Renal cortex interstitium (tissue), 11 donors: ENCODE data around the gene CRMP1. TPM values are rescaled to one million over a fixed set of nuclear protein-coding genes. Genes with fewer than 3 reads are reported as not detected.
"Not testable (repeated sequence)": the region's sequence is repeated elsewhere in the genome, so short reads cannot be mapped to it uniquely, and the experiment has no call there.

ENCODE experiments used
- DNase-seq, 11 donors: peaks; one replicate each; pipeline ENCODE4 v3.0.0-alpha.2; 2013; ENCODE audit warnings: low read depth in 9 of 11, low spot score in 4 of 11; ENCODE audit errors: extremely low read depth in 1 of 11
- polyA plus RNA-seq, 3 donors: library from polyadenylated mRNA; unstranded; fragments of 120-200 nt; gene quantifications; one replicate each; pipeline ENCODE4 v1.2.1, GENCODE V29; 2013; ENCODE audit not compliant: insufficient read length in 3 of 3

The CRMP1 gene
- polyA plus RNA-seq, 3 donors: 51.0 to 59.1 (median 52.3) TPM

DNA sequence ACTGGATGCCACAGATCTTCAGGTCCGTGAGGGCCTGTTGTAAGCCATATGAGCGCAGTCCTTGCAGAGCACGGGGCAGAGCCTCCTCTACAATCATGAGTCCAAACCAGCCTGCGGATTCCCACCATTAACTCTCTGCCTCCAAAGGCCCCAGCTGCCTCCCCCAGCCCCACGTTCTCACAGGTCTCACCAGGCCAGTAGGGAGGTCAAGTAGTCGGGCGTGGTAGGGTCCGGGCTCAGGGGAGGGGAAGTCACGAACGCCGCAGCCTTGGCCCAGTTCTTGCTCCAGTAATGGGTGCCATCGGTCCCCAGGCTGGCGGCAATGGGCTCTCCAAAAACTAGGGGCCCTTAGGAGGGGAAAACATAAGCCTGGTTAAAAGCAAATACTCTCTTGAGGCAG lies 53.6 kb downstream of the CRMP1 start:
- no peak for DNase-seq

DNA sequence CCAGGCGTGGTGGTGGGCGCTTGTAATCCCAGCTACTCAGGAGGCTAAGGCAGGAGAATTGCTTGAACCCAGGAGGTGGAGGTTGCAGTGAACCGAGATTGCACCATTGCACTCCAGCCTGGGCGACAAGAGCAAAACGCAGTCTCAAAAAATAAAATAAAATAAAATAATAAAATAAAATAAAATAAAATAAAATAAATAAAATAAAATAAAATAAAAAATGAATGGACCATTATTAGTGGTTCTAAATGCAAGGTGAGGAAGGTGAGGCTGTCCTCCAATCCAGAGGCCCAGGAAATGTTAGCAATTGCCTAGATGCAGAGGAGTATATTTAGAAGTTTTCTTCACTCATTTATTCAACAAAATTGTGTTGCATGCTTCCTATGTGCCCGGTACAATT lies 55.4 kb downstream of the CRMP1 start:
- DNase-seq: not testable (repeated sequence)

DNA sequence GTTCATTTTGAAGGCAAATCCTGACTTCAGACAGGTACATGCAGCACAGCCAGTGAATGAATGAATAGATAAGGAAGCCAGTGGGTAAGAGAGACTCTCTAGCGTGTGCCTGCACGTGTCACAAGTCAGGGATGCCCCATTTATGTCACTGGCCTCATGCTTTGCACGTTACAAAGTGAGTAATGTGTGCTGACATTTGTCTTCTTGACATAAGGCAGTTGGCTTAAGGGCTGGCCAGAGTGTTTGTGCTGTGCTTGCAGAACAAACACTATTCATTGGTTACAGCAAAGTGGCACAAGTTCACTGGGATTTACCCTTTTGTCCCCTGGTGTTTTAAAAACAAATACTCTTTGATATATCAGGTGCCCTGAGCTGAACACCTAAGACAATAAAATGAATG lies 55.9 kb downstream of the CRMP1 start:
- no peak for DNase-seq

DNA sequence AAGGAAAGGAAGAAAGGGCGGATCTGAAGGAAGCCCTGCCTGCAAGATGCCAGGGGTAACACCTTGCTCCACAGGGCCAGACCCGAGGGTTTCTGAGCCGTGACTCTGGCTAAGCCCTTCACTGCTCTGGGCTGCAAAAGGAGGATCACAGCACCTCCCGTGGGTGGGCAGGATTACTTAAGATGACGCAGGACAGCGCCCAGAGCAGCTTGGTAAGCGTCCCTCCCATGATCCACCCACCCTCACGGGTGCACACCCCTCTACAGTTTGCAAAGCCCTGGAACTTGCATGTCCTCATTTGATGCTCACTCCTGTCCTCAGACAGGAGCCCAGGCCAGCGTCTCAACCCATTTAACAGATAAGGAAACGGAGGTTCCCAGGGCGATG lies 64.9 kb downstream of the CRMP1 start:
- DNase-seq: no peak

DNA sequence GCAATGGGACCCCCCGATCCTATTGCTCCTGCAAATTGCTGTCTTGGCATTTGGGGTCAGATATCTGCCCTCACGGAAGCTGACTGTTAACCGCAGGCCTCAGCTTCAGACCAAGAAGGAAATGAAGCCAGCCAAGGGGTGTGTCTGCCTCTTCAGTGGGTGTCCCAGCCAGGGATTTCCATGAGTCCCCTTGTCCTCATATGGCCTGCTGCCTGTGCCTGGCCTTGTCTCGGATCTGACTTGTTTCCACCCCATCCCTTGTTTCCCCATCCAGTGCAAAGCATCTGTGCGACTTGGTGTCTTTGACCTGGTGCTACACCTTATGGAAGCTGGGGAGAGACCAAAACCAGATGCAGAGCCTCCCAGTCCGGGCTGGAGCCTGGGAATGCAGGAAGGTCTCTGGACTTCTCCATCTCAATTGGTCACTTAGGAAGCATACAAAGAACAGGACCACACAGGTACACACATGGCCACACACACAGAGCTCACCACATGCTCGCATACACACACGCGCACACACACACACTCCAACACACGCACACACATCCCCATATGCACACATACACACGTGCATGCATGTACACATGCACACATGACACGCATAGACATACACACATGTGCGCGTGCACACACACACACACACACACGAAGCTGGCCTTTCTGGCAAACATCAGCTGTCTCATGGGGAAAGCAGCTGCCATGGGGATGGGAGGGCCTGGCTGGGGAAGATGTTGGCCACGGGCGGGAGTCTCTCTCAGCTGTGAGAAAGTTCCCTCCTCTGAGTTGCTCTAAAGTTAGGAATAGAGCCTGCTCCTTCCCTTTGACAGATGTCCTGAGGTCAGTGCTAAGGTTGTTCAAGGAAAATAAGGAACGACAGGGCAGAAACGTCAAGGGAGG lies 65.5 kb downstream of the CRMP1 start:
- no peak for DNase-seq

DNA sequence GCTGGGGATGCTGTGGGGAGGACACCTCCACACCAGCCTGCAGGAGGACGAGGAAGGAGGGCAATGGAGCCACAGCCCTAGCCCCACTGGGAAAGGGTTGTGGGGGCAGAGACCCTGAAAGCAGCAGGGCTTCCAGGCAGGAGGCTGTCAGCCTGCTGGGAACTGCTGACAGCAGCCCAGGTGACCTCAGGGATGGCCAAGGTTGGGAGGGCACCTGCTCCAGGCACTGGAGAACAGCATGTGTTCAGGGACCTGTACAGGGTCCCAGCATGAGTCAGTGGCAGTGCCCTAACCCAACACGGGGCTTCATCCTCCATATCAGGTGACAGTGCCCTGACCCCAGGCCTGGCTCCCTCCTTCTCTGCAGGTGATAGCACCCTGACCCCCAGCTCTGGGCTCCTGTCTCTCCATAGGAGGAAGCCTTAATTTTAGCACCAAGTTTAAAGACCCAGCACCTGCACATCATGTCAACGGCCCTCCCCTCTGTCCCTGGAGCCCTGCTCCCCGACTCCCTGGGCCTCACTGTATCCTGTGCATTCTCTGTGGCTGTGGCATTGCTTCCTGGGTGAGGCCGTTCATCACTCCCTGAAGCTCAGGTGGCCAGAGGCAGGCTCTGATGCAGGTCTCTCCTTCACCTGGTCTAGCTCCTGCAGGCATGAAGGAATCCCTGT lies 66.3 kb downstream of the CRMP1 start:
- no peak for DNase-seq

DNA sequence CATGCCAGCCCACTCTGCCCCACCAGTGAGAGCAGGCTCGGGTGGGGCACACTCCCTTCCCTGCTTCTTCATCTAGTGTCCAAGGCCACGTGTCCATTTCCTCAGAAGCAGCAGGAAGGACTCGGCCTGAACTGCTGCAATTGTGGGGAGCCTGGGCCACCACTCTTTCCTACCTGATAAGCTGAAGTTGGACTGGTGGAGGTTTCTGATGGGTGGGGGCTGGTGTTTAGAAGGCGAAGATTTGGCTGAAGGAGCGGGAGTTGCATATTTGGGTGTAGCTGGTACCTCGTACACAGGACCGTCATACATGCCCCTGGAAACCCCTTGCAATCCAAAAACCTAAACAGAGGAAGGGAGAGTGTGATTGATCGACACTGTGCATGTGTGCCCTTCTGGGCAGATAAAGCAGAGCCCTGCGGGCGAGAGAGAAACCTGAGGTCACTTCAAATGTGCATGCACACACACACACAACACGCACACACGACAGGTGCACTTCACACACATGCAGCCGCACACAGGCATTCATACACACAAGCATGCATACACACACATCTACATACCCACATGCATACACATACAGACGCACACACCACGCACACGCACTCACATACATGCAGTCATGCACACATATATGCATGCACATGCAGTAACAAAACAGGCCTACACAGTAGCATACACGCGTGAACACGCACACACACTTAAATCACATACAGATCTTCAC lies 67.4 kb downstream of the CRMP1 start:
- DNase-seq: no peak

DNA sequence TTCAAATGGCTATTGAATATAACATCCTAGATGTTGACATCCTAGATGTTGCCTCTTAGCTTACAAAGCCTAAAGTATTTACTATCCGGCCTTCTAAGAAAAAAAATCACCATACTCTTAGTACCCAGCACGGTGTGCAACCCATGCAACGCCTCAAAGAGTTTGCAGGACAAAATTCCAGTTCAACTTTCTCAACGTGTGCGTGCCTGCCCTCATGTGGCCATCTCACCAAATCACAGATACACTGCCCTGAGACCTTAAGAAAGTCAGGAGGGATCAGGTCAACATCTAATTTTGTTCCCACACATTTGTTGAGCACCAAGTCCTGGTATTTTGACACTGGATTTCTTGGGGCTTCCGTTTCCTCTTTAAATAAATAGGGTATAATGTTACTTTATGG lies 68.3 kb downstream of the CRMP1 start:
- no peak for DNase-seq

DNA sequence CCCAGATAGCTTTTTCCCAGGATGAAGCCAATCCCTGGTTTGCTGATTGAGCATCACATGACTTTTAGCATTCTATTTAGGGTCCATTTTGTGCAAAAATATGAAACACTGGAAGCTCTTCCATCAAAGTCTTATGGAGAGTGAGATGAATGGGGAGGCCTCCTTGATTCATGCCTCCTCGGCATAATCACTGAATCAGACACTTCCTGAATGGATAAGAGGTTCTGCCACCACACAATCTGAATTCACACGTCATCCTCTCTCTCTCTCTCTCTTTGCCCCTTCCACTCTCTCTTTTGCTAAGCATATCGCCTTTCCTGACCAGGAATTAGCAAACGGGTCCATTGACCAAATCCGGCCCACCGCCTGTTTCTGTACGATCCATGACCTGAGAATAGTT lies 68.7 kb downstream of the CRMP1 start:
- DNase-seq: no peak

DNA sequence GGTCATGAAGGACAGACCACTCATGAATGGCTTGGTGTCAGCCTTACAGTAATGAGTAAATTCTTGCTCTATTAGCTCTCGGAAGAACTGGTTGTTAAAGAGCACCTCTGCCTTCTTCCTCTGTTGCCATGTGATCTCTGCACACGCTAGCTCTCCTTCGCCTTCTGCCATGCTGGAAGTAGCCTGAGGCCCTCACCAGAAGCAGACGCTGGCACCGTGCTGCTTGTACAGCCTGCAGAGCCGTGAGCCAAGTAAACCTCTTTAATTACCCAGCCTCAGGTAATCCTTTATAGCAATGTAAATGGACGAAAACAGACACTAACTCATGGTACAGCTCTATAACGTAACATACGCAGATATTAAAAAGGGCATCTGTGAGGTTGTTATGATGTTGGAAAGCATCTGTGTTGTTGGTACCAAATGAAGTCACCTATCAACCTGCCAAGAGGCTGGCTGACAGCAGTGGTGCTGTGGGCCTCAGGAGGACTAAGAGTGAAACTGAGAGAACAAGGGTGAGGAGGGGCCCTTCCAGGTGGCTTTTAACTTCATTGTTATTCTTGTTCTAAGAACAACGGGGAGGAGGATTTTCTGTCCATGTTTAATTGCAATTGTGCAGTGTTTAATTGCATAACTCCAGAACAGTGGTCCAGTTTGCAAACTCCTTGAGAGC lies 69.2 kb downstream of the CRMP1 start:
- DNase-seq: no peak

DNA sequence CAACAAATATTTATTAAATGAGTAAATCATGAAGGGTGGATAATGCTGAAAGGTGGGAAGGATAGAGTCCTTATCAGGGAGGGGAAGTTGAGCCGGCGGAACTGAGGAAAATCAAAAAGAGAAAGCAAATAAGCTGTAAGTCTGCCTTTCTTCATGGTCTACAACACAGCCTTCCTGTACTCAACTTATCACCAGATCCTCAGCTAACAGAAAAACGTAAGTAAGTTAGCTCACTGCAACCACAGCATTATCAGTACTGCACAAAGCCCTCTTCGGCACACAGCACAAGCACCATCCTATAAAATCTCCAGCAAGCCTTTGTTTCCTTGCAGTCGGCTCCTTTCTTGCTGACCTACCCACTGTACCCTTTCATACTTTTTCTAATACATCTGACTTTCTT lies 70.3 kb downstream of the CRMP1 start:
- DNase-seq: no peak

DNA sequence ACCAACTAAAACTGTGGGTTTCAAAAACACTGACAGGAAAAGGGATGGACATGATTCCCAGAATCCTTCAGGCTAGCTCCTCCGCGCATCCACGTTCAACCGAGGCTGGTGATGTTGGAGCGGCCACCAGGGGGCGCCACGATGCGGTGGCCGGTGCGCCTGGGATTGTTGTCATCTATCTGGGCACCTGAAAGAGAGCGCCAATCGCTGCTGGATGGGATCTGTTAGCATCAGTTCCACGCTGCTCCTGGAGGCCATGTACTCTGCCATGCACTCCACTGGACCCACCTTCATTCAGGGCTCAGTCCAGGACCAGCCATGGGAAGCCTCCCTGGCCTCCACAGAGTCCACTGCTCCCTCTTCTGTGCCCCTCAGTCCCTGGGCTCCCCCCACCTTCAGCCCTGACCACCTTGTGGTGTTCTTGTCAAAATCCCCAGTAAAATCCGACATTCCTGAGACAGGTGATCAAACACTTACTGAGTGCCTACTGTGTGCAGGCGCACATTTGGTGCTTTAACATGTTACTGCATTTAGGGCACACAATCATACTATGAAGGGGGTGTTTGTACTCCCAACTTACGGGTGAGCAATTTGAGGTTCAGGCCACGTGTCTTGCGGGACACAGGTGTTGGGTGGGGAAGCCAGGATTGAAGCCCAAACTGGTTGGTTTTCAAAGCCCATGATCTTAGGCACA lies 71.1 kb downstream of the CRMP1 start:
- no peak for DNase-seq

DNA sequence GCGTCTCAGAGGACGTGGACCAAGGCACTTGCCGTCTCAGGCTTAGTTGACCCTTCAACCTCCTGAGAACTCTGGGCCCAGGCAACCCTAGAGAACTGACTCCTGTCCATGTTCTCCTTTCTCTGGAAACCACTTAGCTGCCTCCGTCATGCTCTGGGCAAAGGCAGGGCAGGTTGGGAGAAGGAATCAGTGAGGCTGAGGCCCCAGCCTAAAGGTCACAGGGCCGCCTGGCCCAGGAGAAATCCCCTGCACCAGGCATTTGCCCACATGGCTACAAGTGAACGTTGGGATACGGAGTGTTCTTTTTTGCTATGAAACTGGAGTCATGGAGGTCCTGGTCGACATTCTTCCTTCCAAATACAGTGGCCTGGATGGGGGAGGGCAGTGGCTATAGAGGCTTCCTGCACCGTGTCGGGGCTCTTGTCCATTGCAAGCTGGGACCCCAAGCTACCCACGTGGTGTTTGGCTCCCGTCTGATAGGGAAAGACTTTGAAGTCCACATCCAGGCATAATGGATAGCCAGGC lies 76.0 kb downstream of the CRMP1 start:
- DNase-seq: no peak

DNA sequence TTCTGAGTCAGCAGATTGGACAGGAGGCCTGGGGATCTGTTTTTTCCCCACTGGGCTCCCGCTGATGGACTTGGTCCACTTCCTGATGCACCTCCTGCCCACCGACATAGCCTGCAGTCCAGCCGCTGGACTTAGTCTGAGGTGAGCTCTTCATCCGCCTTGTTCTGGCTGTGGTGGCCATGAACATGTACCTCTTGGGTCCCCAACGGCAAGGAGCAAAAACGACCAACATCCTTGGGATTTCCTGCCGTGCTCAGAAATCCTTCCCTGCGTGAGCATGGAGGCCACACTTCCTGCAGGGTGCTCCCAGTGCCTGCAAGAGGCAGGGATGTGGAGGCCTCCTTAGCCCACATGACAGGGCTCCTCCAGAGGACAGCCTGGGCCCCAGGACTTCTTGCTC lies 76.8 kb downstream of the CRMP1 start:
- no peak for DNase-seq

DNA sequence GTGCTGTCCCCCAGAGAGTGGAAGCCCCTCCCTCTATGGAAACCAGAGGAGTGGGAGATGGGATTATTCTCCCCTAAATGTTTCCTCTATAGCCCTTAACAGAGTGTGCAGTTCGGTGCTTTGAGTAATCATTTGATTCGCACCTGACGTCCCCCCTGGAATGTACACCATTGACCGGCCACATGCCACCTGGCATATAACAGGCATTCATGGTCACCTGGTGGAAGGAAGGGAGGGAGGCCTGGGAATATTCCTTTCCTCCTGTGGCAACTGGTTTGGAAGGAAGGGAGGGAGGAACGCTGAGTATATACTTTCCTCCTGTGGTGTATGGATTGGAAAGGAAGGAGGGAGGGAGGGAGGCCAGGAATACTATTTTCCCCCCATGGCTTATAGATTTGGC lies 77.2 kb downstream of the CRMP1 start:
- peak in 3 of 11 donors; percentile 3 to 8 (median 4) for DNase-seq

DNA sequence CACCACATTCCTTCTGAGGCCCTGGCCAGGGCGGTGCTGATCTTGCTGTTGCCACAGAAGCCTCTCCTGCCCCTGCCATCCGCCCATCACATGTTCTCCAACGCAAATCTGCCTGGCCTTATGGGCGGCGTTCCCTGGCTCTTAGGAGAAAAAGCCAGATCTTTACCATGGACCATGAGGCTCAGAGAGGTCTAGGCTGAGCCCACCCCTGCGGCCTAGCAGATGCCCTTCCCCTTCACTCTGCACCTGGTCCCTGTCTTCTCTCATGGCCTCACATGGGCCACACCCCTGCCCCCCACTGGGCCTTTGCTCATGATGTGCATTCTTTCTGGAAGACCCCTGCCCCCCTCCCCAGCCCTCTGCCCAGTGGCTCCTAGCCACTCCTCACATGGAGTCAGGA lies 78.5 kb downstream of the CRMP1 start:
- DNase-seq: no peak

DNA sequence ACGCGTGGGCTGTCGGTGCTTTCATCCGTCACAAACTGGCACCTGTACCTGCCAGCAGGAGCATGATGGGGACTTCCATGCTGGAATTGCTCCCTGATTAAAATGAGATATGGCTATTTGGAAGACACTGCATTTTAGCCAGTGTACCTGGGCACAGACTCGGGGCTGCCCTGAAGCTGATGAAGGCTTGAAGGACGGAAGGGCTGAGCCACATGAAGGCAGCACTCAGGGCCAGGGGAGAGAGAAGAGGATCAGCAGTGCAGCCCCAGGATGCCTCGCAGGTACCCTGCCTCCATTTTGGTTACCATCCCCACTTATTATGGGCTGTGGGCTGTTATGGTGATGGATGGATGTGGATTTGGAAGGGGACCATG lies 79.0 kb downstream of the CRMP1 start:
- no peak for DNase-seq

DNA sequence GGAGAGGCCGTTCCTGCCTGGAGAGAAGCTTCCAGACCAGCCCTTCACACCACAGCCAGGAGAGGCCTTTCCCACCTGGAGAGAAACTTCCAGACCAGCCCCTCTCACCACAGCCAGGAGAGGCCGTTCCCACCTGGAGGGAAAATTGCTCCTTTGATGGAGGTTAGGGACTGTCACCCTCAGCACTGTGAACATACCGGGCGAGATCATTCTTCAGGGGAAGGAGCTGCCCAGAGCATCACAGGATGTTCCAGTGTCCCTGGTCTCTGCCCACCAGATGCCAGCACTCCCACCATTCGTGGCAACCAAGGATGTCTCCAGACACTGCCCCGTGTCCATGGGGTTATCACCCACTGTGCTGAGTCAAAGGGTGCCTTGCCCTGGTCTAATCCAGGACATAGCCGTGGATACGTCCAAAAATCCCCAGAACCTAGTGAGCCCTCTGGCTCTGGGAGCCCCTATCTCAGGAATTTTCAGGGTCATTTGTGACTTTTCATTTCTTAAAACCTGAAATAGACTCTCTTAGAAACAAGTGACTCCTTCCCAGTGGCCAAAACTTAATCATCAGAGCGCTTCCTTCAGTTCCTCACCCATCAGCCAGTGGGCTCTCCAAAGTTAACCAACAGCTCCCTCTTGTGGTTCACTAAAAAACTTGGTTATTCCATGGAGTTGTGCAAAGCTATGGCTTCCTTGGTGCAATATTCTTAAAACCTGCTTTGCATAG lies 80.2 kb downstream of the CRMP1 start:
- peak; percentile 23 to 75 (median 48) for DNase-seq
